ENCODE data around the gene PTPRK.

The PTPRK gene

DNA sequence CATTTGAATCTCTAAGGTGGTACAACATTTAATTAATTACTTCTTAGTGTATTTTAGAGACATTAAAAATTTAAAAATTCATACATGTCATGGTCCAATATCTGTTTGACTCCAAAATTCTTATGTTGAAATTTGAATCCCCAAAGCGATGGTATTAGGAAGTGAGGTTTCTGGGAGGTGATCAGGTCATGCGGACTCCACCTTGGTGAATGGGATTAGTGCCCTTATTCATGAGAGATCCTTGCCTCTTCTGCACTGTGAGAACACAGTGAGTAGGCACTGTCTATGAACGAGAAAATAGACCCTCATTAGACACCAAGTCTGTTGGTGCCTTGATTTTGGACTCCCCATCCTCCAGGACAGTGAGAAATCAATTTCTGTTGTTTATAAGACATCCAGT, 254.7 kb downstream of the PTPRK start:
- no peak overlapping the region for H2AFZ ChIP-seq (ENCODE audit: insufficient read depth, low read length, poor library complexity)
- H4K12ac ChIP-seq (ENCODE audit: low read depth, low read length), result no peak overlapping the region
- no peak overlapping the region for H3K9ac ChIP-seq (ENCODE audit: low read length)
- H3K27me3 ChIP-seq (ENCODE audit: insufficient read depth, low read length), result no peaks in the 10 kb centered on the region
- no peaks in the 10 kb centered on the region for H3K79me2 ChIP-seq (ENCODE audit: control insufficient read depth, insufficient read depth, low read length, poor library complexity)
- no peak overlapping the region for H2AK5ac ChIP-seq (ENCODE audit: low read length)
- H3K18ac ChIP-seq (ENCODE audit: low read length), result no peak overlapping the region
- no peak overlapping the region for H3K4me2 ChIP-seq (ENCODE audit: low read length)
- no peak overlapping the region for H3K4me3 ChIP-seq (ENCODE audit: low read depth, low read length)
- H3K4ac ChIP-seq (ENCODE audit: low read depth, low read length), result no peak overlapping the region
- no peak overlapping the region for H3K27ac ChIP-seq (ENCODE audit: low read depth, low read length)
- H3K14ac ChIP-seq (ENCODE audit: low read length), result no peak overlapping the region
- H4K8ac ChIP-seq (ENCODE audit: low read depth, low read length), result no peak overlapping the region
- no peaks in the 10 kb centered on the region for H3K79me1 ChIP-seq (ENCODE audit: low read length)
- DNase-seq, result no peak
- H3K23ac ChIP-seq (ENCODE audit: low read length), result no peak overlapping the region
- no peaks in the 10 kb centered on the region for H3K4me1 ChIP-seq (ENCODE audit: control insufficient read depth in 1 of 2, insufficient read depth in 2 of 2, low read length in 2 of 2)
- H2BK5ac ChIP-seq (ENCODE audit: low read depth, low read length, poor library complexity), result no peak overlapping the region
- no CpG with 5 or more reads among the region's 3 CpGs for WGBS (ENCODE audit: extremely low coverage, insufficient coverage, insufficient read length)
- H3K9me3 ChIP-seq (ENCODE audit: insufficient read depth, low read depth, low read length), result no peaks in the 10 kb centered on the region
- H4K91ac ChIP-seq (ENCODE audit: low read depth, low read length), result no peak overlapping the region
- no peak overlapping the region for H2BK120ac ChIP-seq (ENCODE audit: insufficient read depth, low read length, poor library complexity)
- no peak overlapping the region for H2BK12ac ChIP-seq (ENCODE audit: low read length)
- H3K36me3 ChIP-seq (ENCODE audit: control insufficient read depth in 1 of 2, insufficient read depth in 2 of 2, low read length in 2 of 2), result no peaks in the 10 kb centered on the region

- Histone ChIP-seq H3K4ac (ENCODE audit: low read depth, low read length) (no peak overlapping the region), H3K27me3 (ENCODE audit: insufficient read depth, low read length) (no peaks in the 10 kb centered on the region), H3K27ac (ENCODE audit: low read depth, low read length) (no peak overlapping the region)
Observed at GRCh38 chr6:128259730-128260685, 260.4 kb downstream of the PTPRK start.

DNA sequence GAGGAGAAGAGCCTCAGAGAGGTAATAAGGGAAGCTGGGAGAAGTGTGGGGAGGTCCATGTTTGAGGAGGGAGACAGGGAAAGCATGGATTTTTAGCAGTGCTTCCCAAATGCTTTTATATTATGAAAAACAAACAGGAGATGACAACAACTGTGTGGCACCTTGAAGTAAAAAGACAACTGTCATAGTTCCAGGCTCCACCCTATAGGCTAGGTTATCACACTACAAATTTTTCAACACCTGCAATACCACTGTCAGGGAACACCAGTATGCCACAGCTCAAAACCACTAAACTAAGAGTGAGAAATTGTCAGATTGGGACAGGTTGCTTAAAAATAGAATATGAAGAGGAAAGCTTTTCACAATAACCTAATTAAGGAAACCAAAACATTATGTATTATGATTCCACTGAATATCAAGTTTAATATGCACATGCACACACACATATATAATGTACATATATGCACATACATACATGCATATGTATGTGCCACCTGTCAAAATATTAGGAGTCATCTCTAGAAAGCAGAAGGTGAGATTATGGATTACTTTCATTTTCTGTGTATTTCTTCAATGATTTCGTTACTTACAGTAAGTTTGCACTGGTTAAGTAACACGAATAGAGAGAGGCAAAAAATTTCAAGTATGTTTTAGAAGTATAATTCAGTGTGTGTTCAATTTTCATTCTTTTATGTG, 261.2 kb downstream of the PTPRK start:
- no peak for DNase-seq
- Histone ChIP-seq H3K23ac (ENCODE audit: low read length) (no peak overlapping the region), H3K4me3 (ENCODE audit: low read depth, low read length) (no peak overlapping the region), H3K9me3 (ENCODE audit: insufficient read depth, low read depth, low read length) (no peaks in the 10 kb centered on the region), H3K14ac (ENCODE audit: low read length) (no peak overlapping the region), H3K36me3 (ENCODE audit: control insufficient read depth in 1 of 2, insufficient read depth in 2 of 2, low read length in 2 of 2) (no peaks in the 10 kb centered on the region), H4K12ac (ENCODE audit: low read depth, low read length) (no peak overlapping the region), H3K4me2 (ENCODE audit: low read length) (no peak overlapping the region), H2AFZ (ENCODE audit: insufficient read depth, low read length, poor library complexity) (no peak overlapping the region), H3K27ac (ENCODE audit: low read depth, low read length) (no peak overlapping the region), H3K9ac (ENCODE audit: low read length) (no peak overlapping the region), H2BK5ac (ENCODE audit: low read depth, low read length, poor library complexity) (no peak overlapping the region), H2BK120ac (ENCODE audit: insufficient read depth, low read length, poor library complexity) (no peak overlapping the region), H3K79me2 (ENCODE audit: control insufficient read depth, insufficient read depth, low read length, poor library complexity) (no peaks in the 10 kb centered on the region), H3K79me1 (ENCODE audit: low read length) (no peaks in the 10 kb centered on the region), H4K8ac (ENCODE audit: low read depth, low read length) (no peak overlapping the region), H2AK5ac (ENCODE audit: low read length) (no peak overlapping the region), H3K4ac (ENCODE audit: low read depth, low read length) (no peak overlapping the region), H3K18ac (ENCODE audit: low read length) (no peak overlapping the region), H2BK12ac (ENCODE audit: low read length) (no peak overlapping the region), H4K91ac (ENCODE audit: low read depth, low read length) (no peak overlapping the region), H3K27me3 (ENCODE audit: insufficient read depth, low read length) (no peaks in the 10 kb centered on the region), H3K4me1 (ENCODE audit: control insufficient read depth in 1 of 2, insufficient read depth in 2 of 2, low read length in 2 of 2) (no peaks in the 10 kb centered on the region)
- WGBS (ENCODE audit: extremely low coverage, insufficient coverage, insufficient read length), result no CpG with 5 or more reads among the region's 2 CpGs

More at GRCh38 chr6:128259730-128260685, 260.4 kb downstream of the PTPRK start:
- Histone ChIP-seq H3K14ac (ENCODE audit: low read length) (no peak overlapping the region), H2BK12ac (ENCODE audit: low read length) (no peak overlapping the region), H4K91ac (ENCODE audit: low read depth, low read length) (no peak overlapping the region), H3K4me3 (ENCODE audit: low read depth, low read length) (no peak overlapping the region), H3K36me3 (ENCODE audit: control insufficient read depth in 1 of 2, insufficient read depth in 2 of 2, low read length in 2 of 2) (no peaks in the 10 kb centered on the region), H2BK120ac (ENCODE audit: insufficient read depth, low read length, poor library complexity) (no peak overlapping the region), H4K12ac (ENCODE audit: low read depth, low read length) (no peak overlapping the region), H3K79me2 (ENCODE audit: control insufficient read depth, insufficient read depth, low read length, poor library complexity) (no peaks in the 10 kb centered on the region), H3K23ac (ENCODE audit: low read length) (no peak overlapping the region), H3K9me3 (ENCODE audit: insufficient read depth, low read depth, low read length) (no peaks in the 10 kb centered on the region), H2AFZ (ENCODE audit: insufficient read depth, low read length, poor library complexity) (no peak overlapping the region), H3K79me1 (ENCODE audit: low read length) (no peaks in the 10 kb centered on the region), H2AK5ac (ENCODE audit: low read length) (no peak overlapping the region), H4K8ac (ENCODE audit: low read depth, low read length) (no peak overlapping the region), H3K4me1 (ENCODE audit: control insufficient read depth in 1 of 2, insufficient read depth in 2 of 2, low read length in 2 of 2) (no peaks in the 10 kb centered on the region), H3K4me2 (ENCODE audit: low read length) (no peak overlapping the region), H3K18ac (ENCODE audit: low read length) (no peak overlapping the region), H3K9ac (ENCODE audit: low read length) (no peak overlapping the region), H2BK5ac (ENCODE audit: low read depth, low read length, poor library complexity) (no peak overlapping the region)
- DNase-seq, result no peak
- whole genome bisulfite sequencing (ENCODE audit: extremely low coverage, insufficient coverage, insufficient read length), result no CpG with 5 or more reads among the region's 6 CpGs

- Histone ChIP-seq H3K23ac (ENCODE audit: low read length) (no peak overlapping the region), H3K4ac (ENCODE audit: low read depth, low read length) (no peak overlapping the region), H2BK5ac (ENCODE audit: low read depth, low read length, poor library complexity) (no peak overlapping the region), H3K27ac (ENCODE audit: low read depth, low read length) (no peak overlapping the region), H4K91ac (ENCODE audit: low read depth, low read length) (no peak overlapping the region), H3K18ac (ENCODE audit: low read length) (no peak overlapping the region), H3K14ac (ENCODE audit: low read length) (no peak overlapping the region), H4K8ac (ENCODE audit: low read depth, low read length) (no peak overlapping the region), H3K9me3 (ENCODE audit: insufficient read depth, low read depth, low read length) (no peaks in the 10 kb centered on the region), H3K27me3 (ENCODE audit: insufficient read depth, low read length) (no peaks in the 10 kb centered on the region), H3K4me2 (ENCODE audit: low read length) (no peak overlapping the region), H4K12ac (ENCODE audit: low read depth, low read length) (no peak overlapping the region), H2BK120ac (ENCODE audit: insufficient read depth, low read length, poor library complexity) (no peak overlapping the region), H3K4me1 (ENCODE audit: control insufficient read depth in 1 of 2, insufficient read depth in 2 of 2, low read length in 2 of 2) (no peaks in the 10 kb centered on the region), H3K9ac (ENCODE audit: low read length) (no peak overlapping the region), H3K79me1 (ENCODE audit: low read length) (no peaks in the 10 kb centered on the region), H3K79me2 (ENCODE audit: control insufficient read depth, insufficient read depth, low read length, poor library complexity) (no peaks in the 10 kb centered on the region), H3K4me3 (ENCODE audit: low read depth, low read length) (no peak overlapping the region), H2BK12ac (ENCODE audit: low read length) (no peak overlapping the region), H2AFZ (ENCODE audit: insufficient read depth, low read length, poor library complexity) (no peak overlapping the region), H3K36me3 (ENCODE audit: control insufficient read depth in 1 of 2, insufficient read depth in 2 of 2, low read length in 2 of 2) (no peaks in the 10 kb centered on the region), H2AK5ac (ENCODE audit: low read length) (no peak overlapping the region)
- DNase-seq, result no peak
- no CpG with 5 or more reads among the region's 5 CpGs for WGBS (ENCODE audit: extremely low coverage, insufficient coverage, insufficient read length)
Observed at GRCh38 chr6:128256095-128256494, 264.3 kb downstream of the PTPRK start.
